ENCODE data around the gene ACOX3.

Gene ACOX3

GRCh38 chr4:8323947-8324555 is 116.5 kb downstream of the ACOX3 start:
- DNase-seq (ENCODE audit: low spot score) (no peak), FAIRE-seq (no peak)

DNA sequence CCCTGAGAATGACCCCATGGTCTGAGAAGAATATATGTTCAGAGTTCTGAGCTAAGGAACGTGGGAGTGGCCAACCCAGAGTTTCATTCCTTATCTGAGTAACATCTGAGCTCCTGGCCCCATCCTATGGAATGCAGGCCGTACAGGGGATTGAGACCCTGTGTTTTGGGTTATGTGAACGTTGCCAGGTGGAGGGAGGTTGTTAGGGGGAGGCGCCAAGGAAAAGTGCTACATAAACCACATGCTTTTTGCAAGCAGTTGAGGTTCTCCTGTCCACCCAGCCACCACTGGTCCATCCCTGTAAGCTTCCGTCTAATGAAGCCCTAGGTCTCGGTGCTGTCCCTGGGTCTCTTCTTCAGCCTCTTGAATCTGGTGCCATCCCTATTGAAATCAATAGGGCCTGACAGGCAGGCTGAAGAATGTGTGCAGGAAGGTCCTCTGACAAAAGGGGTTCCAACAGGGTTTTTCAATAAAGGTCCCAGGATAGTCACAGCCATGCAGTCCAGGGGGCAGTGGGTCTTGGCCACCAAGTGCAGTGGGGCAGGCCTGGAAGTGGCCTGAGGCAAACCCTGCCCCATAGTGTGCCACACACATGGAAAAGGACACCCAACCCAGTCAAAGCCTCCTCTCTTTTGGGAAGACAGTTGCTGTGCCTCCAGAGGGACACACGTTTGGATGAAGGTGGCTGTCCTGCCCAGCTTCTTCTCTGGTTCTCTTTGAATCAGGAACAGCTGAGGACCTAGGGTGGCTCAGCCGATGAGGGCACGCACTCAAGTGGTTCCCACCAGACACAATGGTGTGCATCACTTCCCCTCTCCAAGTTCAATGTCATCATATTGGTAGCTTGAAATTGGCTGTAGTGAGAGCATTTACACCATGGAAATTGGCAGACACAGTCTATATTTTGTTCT is 117.5 kb downstream of the ACOX3 start:
- DNase-seq (ENCODE audit: low spot score), result no peak

DNA sequence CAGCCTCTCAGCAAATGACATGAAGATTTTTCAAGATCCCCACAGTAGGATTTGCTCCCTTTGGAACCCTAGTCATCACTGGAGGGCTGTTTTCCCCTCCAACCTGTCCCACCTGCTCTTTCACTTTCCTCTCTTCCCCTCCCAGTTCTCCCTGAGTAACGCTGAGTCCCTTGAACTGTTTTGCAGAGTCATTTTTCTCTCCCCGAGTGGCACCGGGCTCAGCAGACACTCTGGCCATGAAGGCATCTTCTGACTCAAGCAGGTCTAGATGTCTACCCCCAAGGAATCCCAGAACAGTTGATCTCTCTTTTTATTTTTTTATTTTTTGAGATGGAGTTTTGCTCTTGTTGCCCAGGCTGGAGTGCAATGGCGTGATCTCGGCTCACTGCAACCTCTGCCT is 118.8 kb downstream of the ACOX3 start:
- DNase-seq (ENCODE audit: low spot score) (no peak), FAIRE-seq (no peak)

More for the DNA sequence above, 117.5 kb downstream of the ACOX3 start:
- no peak for FAIRE-seq

GRCh38 chr4:8321220-8321619 is 119.3 kb downstream of the ACOX3 start:
- DNase-seq (ENCODE audit: low spot score), result no peak
- FAIRE-seq, result no peak

DNA sequence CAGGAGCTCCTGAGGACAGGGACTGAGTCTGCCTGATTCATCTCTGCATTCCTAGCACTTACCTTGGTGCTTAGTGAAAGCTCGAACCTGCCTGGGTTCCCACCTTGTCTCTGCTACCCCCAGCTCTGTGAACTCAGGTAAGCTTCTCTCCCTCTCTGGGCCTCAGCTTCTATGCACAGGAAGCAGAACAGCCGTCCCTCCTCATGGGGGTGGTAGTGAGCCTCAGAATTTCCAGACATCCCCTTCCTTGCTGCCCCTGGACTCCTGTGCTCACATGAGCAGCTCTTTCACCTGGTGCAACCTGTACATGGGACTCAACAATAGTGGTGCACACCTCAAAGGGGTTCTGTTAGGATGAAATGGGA is 120.2 kb downstream of the ACOX3 start:
- FAIRE-seq (no peak), DNase-seq (ENCODE audit: low spot score) (no peak)

DNA sequence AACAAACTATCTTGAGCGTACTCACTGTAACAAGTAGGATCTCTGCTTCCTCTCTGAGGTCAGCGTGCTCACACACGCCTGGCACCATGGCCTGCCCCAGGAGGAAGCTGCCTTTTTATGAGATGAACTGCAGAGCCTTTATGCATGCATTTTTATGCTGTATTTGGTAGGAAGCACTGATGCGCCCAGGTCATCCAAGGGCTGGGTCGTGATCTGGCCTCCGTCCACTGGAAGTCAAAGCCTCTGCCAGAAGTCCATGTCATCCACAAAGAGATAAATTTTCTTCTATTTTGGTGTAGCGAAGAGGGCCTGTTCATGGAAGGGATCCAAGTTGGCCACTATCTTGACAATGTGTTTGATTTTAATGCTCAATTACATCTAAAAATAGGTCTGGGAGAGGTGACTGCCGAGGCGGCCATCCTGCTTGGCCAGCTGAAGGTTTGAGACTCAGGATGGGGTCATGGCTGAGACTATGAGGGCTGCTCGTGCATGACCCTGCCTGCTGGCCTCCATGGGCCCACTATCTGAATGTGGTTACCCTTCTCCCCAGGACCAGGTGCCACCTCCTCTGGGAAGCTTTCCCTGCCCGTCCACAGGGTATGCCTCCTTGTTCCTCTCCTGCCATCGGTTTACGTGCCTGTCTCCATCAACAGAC is 120.7 kb downstream of the ACOX3 start:
- FAIRE-seq, result no peak
- DNase-seq (ENCODE audit: low spot score), result no peak

GRCh38 chr4:8319061-8319460 is 121.5 kb downstream of the ACOX3 start:
- no peak for DNase-seq (ENCODE audit: low spot score)
- FAIRE-seq, result no peak

- no peak for FAIRE-seq
- DNase-seq (ENCODE audit: low spot score), result no peak
Measured at GRCh38 chr4:8318509-8318908, 122.0 kb downstream of the ACOX3 start.

GRCh38 chr4:8317474-8317873 is 123.0 kb downstream of the ACOX3 start:
- no peak for FAIRE-seq
- no peak for DNase-seq (ENCODE audit: low spot score)

DNA sequence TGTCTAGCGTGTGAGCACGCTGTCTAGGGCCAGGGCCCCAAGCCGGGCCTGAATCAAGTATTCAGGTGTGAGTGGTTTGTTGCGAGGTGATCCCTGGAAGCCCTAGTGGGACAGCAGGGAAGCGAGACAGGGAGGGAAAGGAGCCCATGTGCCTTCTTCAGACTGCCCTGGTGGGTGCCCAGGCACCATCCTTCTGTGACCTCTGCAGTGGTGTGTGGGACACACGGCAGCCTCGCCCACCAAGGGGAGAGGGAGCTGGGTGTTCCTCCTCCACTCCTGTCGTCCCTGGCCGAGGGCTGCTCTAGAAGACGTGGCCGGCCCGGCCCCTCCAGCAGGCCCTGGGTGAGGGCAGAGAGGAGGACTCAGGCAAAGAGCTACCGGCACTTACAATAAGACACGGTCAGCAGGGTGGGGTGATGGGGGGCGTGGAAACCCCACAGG is 123.6 kb downstream of the ACOX3 start:
- DNase-seq (ENCODE audit: low spot score) (no peak), FAIRE-seq (no peak)

Measured in RCC 7860 (cell line).